Endothelial cell of umbilical vein (primary cell): ENCODE results near the gene MCM7. TPM values are rescaled to one million over a fixed set of nuclear protein-coding genes. Genes with fewer than 3 reads are reported as not detected.

ENCODE experiments used
- BruUV-seq: library from RNA; stranded (reverse); fragments of 400-500 nt; replicated peaks from 2 replicates; lab custom pipeline; 2021; lab: Mats Ljungman, UMichigan
- CTCF ChIA-PET: fragments of 300-600, 350-600 bp; sonication (Branson Sonifier 250); formaldehyde crosslinking; loops from one replicate; lab custom pipeline; 2021; ENCODE audit warnings: antibody characterized with exemption, inconsistent platforms; lab: Charles Lee
- POLR2A ChIA-PET: fragments of 300-600, 350-600 bp; sonication (Branson Sonifier 250); formaldehyde crosslinking; loops from one replicate; lab custom pipeline; 2021; ENCODE audit warnings: antibody characterized with exemption, inconsistent platforms; lab: Charles Lee
- DNase-seq: peaks from one replicate; pipeline ENCODE4 v3.0.0-alpha.2; 2011; ENCODE audit warnings: low read depth, low spot score
- FAIRE-seq: peaks from 2 replicates; lab custom pipeline; 2011; peaks lifted over from hg19 to GRCh38; lab: Jason Lieb, UNC
- H2AFZ ChIP-seq: 2 replicates; pipeline ENCODE4 v1.6.0; 2012; ENCODE audit warnings: low read depth, low read length, control low read depth, inconsistent platforms
- H3K27ac ChIP-seq: 2 replicates; pipeline ENCODE4 v1.5.1; 2011; ENCODE audit warnings: low read depth, mild to moderate bottlenecking, control low read depth, low read length, moderate library complexity; ENCODE audit not compliant: insufficient read depth
- H3K27me3 ChIP-seq, 2 experiments: 2 replicates each; pipeline versions ENCODE4 v1.6.0 to v1.6.1; 2011; ENCODE audit warnings: low read length in 2 of 2, mixed read lengths in 1 of 2; ENCODE audit not compliant: control insufficient read depth in 2 of 2, insufficient read depth in 2 of 2
- H3K36me3 ChIP-seq, 2 experiments: 2 replicates in 1 of 2; 3 replicates in 1 of 2; pipeline ENCODE4 v1.5.1; 2011; ENCODE audit warnings: low read length in 2 of 2, mild to moderate bottlenecking in 1 of 2, moderate library complexity in 1 of 2; ENCODE audit not compliant: control insufficient read depth in 2 of 2, insufficient read depth in 2 of 2; ENCODE audit errors: extremely low read depth in 1 of 2
- H3K4me1 ChIP-seq: 3 replicates; pipeline ENCODE4 v1.5.1; 2011; ENCODE audit warnings: mild to moderate bottlenecking, low read length; ENCODE audit not compliant: control insufficient read depth, insufficient read depth; ENCODE audit errors: extremely low read depth
- H3K4me2 ChIP-seq: 2 replicates; pipeline ENCODE4 v1.6.1; 2011; ENCODE audit warnings: low read length, control low read depth, mixed read lengths; ENCODE audit not compliant: insufficient read depth
- H3K4me3 ChIP-seq, 3 experiments: fragments of 200-600 bp in 1 of 3; sonication (generic), shearing (Covaris generic) in 1 of 3; replicated peaks in 1 of 3; 2 replicates each; pipeline ENCODE4 v1.5.1; 2011 to 2016; ENCODE audit warnings: control low read depth in 3 of 3, low read length in 3 of 3, mild to moderate bottlenecking in 2 of 3, inconsistent platforms in 1 of 3, low read depth in 1 of 3, moderate library complexity in 1 of 3; ENCODE audit not compliant: insufficient read depth in 1 of 3
- H3K79me2 ChIP-seq: 2 replicates; pipeline ENCODE4 v1.6.0; 2012; ENCODE audit warnings: low read length, inconsistent platforms; ENCODE audit not compliant: control insufficient read depth, insufficient read depth
- H3K9ac ChIP-seq: replicated peaks from 2 replicates; pipeline ENCODE3; 2011; ENCODE audit warnings: low read length, control low read depth; ENCODE audit not compliant: insufficient read depth; ENCODE audit errors: extremely low read depth
- H3K9me1 ChIP-seq: replicated peaks from 3 replicates; pipeline ENCODE4 v1.6.0; 2011; ENCODE audit warnings: mild to moderate bottlenecking, low read length; ENCODE audit not compliant: control insufficient read depth, insufficient read depth; ENCODE audit errors: extremely low read depth
- H3K9me3 ChIP-seq: replicated peaks from 2 replicates; pipeline ENCODE4 v1.5.1; 2012; ENCODE audit warnings: low read length, inconsistent platforms; ENCODE audit not compliant: control insufficient read depth, insufficient read depth
- H4K20me1 ChIP-seq: replicated peaks from 2 replicates; pipeline ENCODE3; 2011; ENCODE audit warnings: mild to moderate bottlenecking, low read length; ENCODE audit not compliant: control insufficient read depth, insufficient read depth; ENCODE audit errors: extremely low read depth
- CTCF ChIP-seq, 2 donors: IDR thresholded peaks; 1 replicate in 1 of 2; 2 replicates in 1 of 2; pipeline ENCODE4 v1.5.1; 2011; ENCODE audit warnings: low read length in 2 of 2, mild to moderate bottlenecking in 2 of 2, moderate library complexity in 2 of 2, control low read depth in 1 of 2, inconsistent platforms in 1 of 2, low read depth in 1 of 2; ENCODE audit not compliant: insufficient read depth in 1 of 2; ENCODE audit errors: extremely low read depth in 1 of 2
- EZH2 ChIP-seq: IDR thresholded peaks from 2 replicates; pipeline ENCODE4 v1.6.1; 2012; ENCODE audit warnings: borderline replicate concordance, low read depth, mild to moderate bottlenecking, moderate library complexity, low read length, inconsistent platforms; ENCODE audit not compliant: severe bottlenecking
- FOS ChIP-seq: IDR thresholded peaks from 2 replicates; pipeline ENCODE4 v1.6.1; 2011; ENCODE audit warnings: mild to moderate bottlenecking, low read length, moderate library complexity, borderline replicate concordance; ENCODE audit not compliant: insufficient read depth
- GATA2 ChIP-seq: IDR thresholded peaks from 2 replicates; pipeline ENCODE4 v1.7.0; 2011; ENCODE audit warnings: low read depth, mild to moderate bottlenecking, moderate library complexity, mixed read lengths, low read length; ENCODE audit not compliant: insufficient read length, insufficient read depth
- JUN ChIP-seq: IDR thresholded peaks from 2 replicates; pipeline ENCODE4 v1.6.1; 2011; ENCODE audit warnings: borderline replicate concordance, low read depth; ENCODE audit not compliant: insufficient read length, insufficient read depth
- MAX ChIP-seq: IDR thresholded peaks from 2 replicates; pipeline ENCODE4 v1.6.1; 2011; ENCODE audit not compliant: insufficient read depth, insufficient read length
- MYC ChIP-seq: IDR thresholded peaks from one replicate; pipeline ENCODE4 v1.6.1; 2011; ENCODE audit warnings: mild to moderate bottlenecking, low read depth, low read length
- POLR2A ChIP-seq: IDR thresholded peaks from 2 replicates; pipeline ENCODE4 v1.6.1; 2012; ENCODE audit warnings: low read depth, mild to moderate bottlenecking, control low read depth, low read length
- POLR2AphosphoS5 ChIP-seq: IDR thresholded peaks from 2 replicates; pipeline ENCODE4 v1.6.1; 2012; ENCODE audit warnings: low read depth, mild to moderate bottlenecking, control low read depth, low read length, moderate library complexity; ENCODE audit not compliant: insufficient read depth
- dilution Hi-C: fragments of 300-500 bp; cut with MboI; formaldehyde crosslinking; loops from one replicate; pipeline ENCODE4 v1.15.0; 2019; ENCODE audit warnings: low sequenced_read_pairs; ENCODE audit not compliant: extremely low pct_ligation_motif_present
- intact Hi-C: fragments of 100-400 bp; cut with micrococcal nuclease; formaldehyde crosslinking; loops from one replicate; pipeline ENCODE4 v1.10.0; 2022
- polyA plus RNA-seq, 4 experiments: library from polyadenylated mRNA; depleted of rRNA in 3 of 4; stranded (reverse) in 3 of 4; unstranded in 1 of 4; fragments of >200 nt; gene quantifications; 2 replicates each; pipeline versions ENCODE4 v1.2.1 to v1.2.3, GENCODE V29; 2011 to 2012; ENCODE audit warnings: missing spikeins in 1 of 4
- total RNA-seq: library from RNA; stranded (reverse); gene quantifications from 2 replicates; pipeline ENCODE4 v1.2.3, GENCODE V29; 2021

Gene MCM7
- total and polyA plus RNA-seq, 2 donors (not counting 3 experiments of a cell fraction or from before 2014, with no cell fraction given): 156 to 187 TPM

GRCh38 chr7:100085515-100085914 lies 15.7 kb downstream of the MCM7 start:
- peaks cover 37% of the 10 kb centered on the region for H3K4me1 ChIP-seq
- CTCF ChIA-PET: no interaction called here
- no peaks in the 10 kb centered on the region for H3K9me3 ChIP-seq
- no peak overlapping the region for H2AFZ ChIP-seq
- H3K4me3 ChIP-seq: no peak overlapping the region
- H4K20me1 ChIP-seq: no peaks in the 10 kb centered on the region
- TF ChIP-seq MAX: no peak
- TF ChIP-seq POLR2AphosphoS5: no peak
- no peak for TF ChIP-seq JUN
- TF ChIP-seq POLR2A: no peak
- TF ChIP-seq GATA2: no peak
- dilution Hi-C loops (no loop called here), intact Hi-C loops (loop anchor here (10.0 kb wide), 1 partner anchor 171 kb away; the partner anchor contains the start of gene TRIM4)
- POLR2A ChIA-PET: no interaction called here
- no peaks in the 10 kb centered on the region for H3K27me3 ChIP-seq
- H3K36me3 ChIP-seq: peaks cover 0 to 3% of the 10 kb centered on the region in 2 experiments
- H3K4me2 ChIP-seq: no peak overlapping the region
- H3K79me2 ChIP-seq: peaks cover 24% of the 10 kb centered on the region
- no peak for DNase-seq
- BruUV-seq: no TSS peak
- H3K9me1 ChIP-seq: no peaks in the 10 kb centered on the region
- peak overlapping the region; percentile 94 for H3K27ac ChIP-seq
- FAIRE-seq: no peak
- H3K9ac ChIP-seq: no peak overlapping the region

GRCh38 chr7:100082978-100083377 lies 18.2 kb downstream of the MCM7 start:
- Histone ChIP-seq H3K9me3 (no peaks in the 10 kb centered on the region), H3K4me1 (peaks cover 27% of the 10 kb centered on the region), H2AFZ (peak overlapping the region; percentile 26), H3K36me3 (peaks cover 0 to 7% of the 10 kb centered on the region in 2 experiments), H3K9me1 (no peaks in the 10 kb centered on the region), H3K4me3 (no peak overlapping the region), H3K9ac (peak overlapping the region; percentile 36), H3K27ac (peak overlapping the region; percentile 42), H3K79me2 (peaks cover 33% of the 10 kb centered on the region), H3K27me3 (no peaks in the 10 kb centered on the region), H4K20me1 (no peaks in the 10 kb centered on the region), H3K4me2 (no peak overlapping the region)
- FAIRE-seq: no peak
- dilution Hi-C loops: no loop called here
- no peak for DNase-seq
- ChIA-PET CTCF (interaction anchor here (0.6 to 1.9 kb wide), 13 partner anchors 7 to 170 kb away, joined by 3 to 17 read pairs (median 4); partner anchors contain the start of genes AP4M1, GJC3, MBLAC1 and MCM7), POLR2A (interaction anchor here (0.6 to 1.1 kb wide), 4 partner anchors 12 to 86 kb away, joined by 3 to 15 read pairs (median 4); partner anchors contain the start of genes AP4M1 and MCM7)
- no TSS peak for BruUV-seq
- intact Hi-C loops: loop anchor here (10.0 kb wide), 1 partner anchor 168 kb away; the partner anchor contains the start of gene TRIM4
- TF ChIP-seq FOS (no peak), CTCF (IDR thresholded peaks at IDR 0.05; ENCODE audit: extremely low read depth in 1 of 2, insufficient read depth in 1 of 2, low read depth in 1 of 2, low read length in 2 of 2) (no peak), JUN (no peak), EZH2 (no peak), POLR2AphosphoS5 (no peak), MYC (no peak), POLR2A (no peak), MAX (no peak), GATA2 (no peak)
